ENCODE data around the gene CADPS. TPM values are rescaled to one million over a fixed set of nuclear protein-coding genes. Genes with fewer than 3 reads are reported as not detected.

The CADPS gene
- polyA plus RNA-seq, 2 of the 4 experiments (the other 2 are of a cell fraction), result not detected

DNA sequence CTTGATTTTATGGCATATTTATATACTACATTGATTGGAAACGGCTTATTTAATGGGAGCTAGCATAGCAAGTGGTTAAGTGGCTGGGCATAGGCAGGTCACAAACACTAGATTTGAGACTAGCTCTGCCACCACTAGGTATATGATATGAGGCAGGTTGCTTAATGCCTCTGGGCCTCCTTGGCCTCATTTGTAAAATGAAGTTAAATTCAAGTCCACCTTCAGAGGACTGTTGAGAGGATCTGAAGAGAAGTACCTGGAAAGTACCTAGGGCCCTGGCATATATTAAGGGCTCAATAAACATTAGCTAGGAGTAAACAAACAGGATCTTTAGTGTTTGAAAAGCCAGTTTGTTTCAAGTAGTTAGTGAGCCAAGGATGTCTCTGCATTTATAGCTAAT lies 335.5 kb downstream of the CADPS start:
- no peak for ATAC-seq
- Histone ChIP-seq H3K4me1 (no peaks in the 10 kb centered on the region), H3K27ac (no peak overlapping the region), H3K4me2 (no peak overlapping the region), H3K9me3 (no peaks in the 10 kb centered on the region), H3K4me3 (no peak overlapping the region)
- ChIA-PET POLR2A (no interaction called here), CTCF (interaction anchor here (0.9 to 1.1 kb wide), 2 partner anchors 11 to 20 kb away, joined by 3 to 5 read pairs; no protein-coding TSS in a partner anchor)
- no peak for TF ChIP-seq ESRRA (IDR thresholded peaks at IDR 0.05; ENCODE audit: borderline replicate concordance, low read length)
- no peak for TF ChIP-seq KDM1A (IDR thresholded peaks at IDR 0.05; ENCODE audit: low read depth)
- no peak for TF ChIP-seq FOSB (CRISPR knock-in tag; IDR thresholded peaks at IDR 0.05)
- TF ChIP-seq SREBF2 (IDR thresholded peaks at IDR 0.05), result no peak
- no peak for TF ChIP-seq HOXB5 (CRISPR knock-in tag; IDR thresholded peaks at IDR 0.05)
- TF ChIP-seq CBX2 (IDR thresholded peaks at IDR 0.05; ENCODE audit: borderline replicate concordance, low read depth), result no peak
- TF ChIP-seq BHLHE40 (IDR thresholded peaks at IDR 0.05; ENCODE audit: low read depth, low read length), result no peak
- no peak for TF ChIP-seq CEBPB (IDR thresholded peaks at IDR 0.05)
- TF ChIP-seq TP53 (CRISPR knock-in tag; IDR thresholded peaks at IDR 0.05), result no peak
- no peak for TF ChIP-seq ZNF302 (CRISPR knock-in tag; IDR thresholded peaks at IDR 0.05)
- TF ChIP-seq MYC (IDR thresholded peaks at IDR 0.05; ENCODE audit: borderline replicate concordance, low read length), result no peak
- TF ChIP-seq HOXA7 (CRISPR knock-in tag; IDR thresholded peaks at IDR 0.05), result no peak
- no peak for TF ChIP-seq RFX5 (IDR thresholded peaks at IDR 0.05)
- DNase-seq (ENCODE audit: low read depth in 1 of 2, low spot score in 1 of 2), result no peak
- 0% methylated on average over 1 of the region's 1 CpG for WGBS (ENCODE audit: missing lambda C conversion rate)
- FAIRE-seq, result no peak

DNA sequence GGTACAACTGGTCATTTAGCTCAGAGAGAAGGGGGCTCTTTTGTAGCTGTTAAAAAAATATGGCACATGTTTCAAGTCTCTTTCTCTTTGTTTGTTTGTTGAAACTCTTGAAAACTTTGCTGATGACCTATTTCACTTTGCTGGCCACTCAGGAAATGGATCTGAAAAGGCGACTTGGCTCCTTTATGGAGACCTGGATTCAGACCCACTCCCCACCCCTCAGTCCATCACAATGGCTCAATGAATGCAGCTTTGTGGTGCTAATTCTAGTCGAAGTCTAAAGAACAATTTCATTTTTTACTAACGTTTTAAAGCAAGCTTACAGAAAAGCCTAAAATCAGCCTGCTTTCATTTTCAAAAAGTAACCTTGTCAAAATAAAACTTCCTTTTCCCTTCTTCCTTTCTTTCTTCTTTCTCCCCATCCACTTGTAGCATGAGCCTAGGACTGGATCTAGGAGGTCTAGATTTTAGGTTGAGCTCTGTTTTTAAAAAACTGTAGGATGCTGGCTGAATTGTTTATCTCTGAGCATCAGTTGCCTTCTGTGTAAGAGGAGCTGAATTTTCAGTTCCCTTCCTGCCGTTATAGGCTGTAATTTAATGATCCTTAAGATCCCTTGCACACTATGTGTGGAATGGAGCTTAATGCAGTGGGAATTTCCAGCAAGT lies 336.4 kb downstream of the CADPS start:
- CTCF ChIA-PET, result interaction anchor here (0.9 to 1.1 kb wide), 2 partner anchors 12 to 20 kb away, joined by 3 to 5 read pairs; no protein-coding TSS in a partner anchor
- no peak overlapping the region for H3K4me2 ChIP-seq
- no peak for DNase-seq (ENCODE audit: low read depth in 1 of 2, low spot score in 1 of 2)
- POLR2A ChIA-PET, result no interaction called here
- H3K4me1 ChIP-seq, result no peaks in the 10 kb centered on the region
- no peak overlapping the region for H3K4me3 ChIP-seq
- no peak overlapping the region for H3K27ac ChIP-seq
- 11% methylated on average over 4 of the region's 4 CpGs for WGBS (ENCODE audit: missing lambda C conversion rate)
- FAIRE-seq, result no peak
- H3K9me3 ChIP-seq, result no peaks in the 10 kb centered on the region
- no peak for ATAC-seq
- TF ChIP-seq CHD2 (IDR thresholded peaks at IDR 0.05; ENCODE audit: low read length, partially characterized antibody), result no peak
- no peak for TF ChIP-seq EHMT2 (IDR thresholded peaks at IDR 0.05; ENCODE audit: low read depth)
- TF ChIP-seq, protein P1, sequence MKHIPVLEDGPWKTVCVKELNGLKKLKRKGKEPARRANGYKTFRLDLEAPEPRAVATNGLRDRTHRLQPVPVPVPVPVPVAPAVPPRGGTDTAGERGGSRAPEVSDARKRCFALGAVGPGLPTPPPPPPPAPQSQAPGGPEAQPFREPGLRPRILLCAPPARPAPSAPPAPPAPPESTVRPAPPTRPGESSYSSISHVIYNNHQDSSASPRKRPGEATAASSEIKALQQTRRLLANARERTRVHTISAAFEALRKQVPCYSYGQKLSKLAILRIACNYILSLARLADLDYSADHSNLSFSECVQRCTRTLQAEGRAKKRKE (CRISPR knock-in tag; IDR thresholded peaks at IDR 0.05; ENCODE audit: low read depth), result no peak
- TF ChIP-seq, protein P2, sequence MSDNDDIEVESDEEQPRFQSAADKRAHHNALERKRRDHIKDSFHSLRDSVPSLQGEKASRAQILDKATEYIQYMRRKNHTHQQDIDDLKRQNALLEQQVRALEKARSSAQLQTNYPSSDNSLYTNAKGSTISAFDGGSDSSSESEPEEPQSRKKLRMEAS (IDR thresholded peaks at IDR 0.05), result no peak
- TF ChIP-seq HOXB5 (CRISPR knock-in tag; IDR thresholded peaks at IDR 0.05), result no peak
- no peak for TF ChIP-seq CHD4 (IDR thresholded peaks at IDR 0.05; ENCODE audit: borderline replicate concordance)
- no peak for TF ChIP-seq ZFP36 (IDR thresholded peaks at IDR 0.05; ENCODE audit: borderline replicate concordance, partially characterized antibody)
- TF ChIP-seq, protein P3, sequence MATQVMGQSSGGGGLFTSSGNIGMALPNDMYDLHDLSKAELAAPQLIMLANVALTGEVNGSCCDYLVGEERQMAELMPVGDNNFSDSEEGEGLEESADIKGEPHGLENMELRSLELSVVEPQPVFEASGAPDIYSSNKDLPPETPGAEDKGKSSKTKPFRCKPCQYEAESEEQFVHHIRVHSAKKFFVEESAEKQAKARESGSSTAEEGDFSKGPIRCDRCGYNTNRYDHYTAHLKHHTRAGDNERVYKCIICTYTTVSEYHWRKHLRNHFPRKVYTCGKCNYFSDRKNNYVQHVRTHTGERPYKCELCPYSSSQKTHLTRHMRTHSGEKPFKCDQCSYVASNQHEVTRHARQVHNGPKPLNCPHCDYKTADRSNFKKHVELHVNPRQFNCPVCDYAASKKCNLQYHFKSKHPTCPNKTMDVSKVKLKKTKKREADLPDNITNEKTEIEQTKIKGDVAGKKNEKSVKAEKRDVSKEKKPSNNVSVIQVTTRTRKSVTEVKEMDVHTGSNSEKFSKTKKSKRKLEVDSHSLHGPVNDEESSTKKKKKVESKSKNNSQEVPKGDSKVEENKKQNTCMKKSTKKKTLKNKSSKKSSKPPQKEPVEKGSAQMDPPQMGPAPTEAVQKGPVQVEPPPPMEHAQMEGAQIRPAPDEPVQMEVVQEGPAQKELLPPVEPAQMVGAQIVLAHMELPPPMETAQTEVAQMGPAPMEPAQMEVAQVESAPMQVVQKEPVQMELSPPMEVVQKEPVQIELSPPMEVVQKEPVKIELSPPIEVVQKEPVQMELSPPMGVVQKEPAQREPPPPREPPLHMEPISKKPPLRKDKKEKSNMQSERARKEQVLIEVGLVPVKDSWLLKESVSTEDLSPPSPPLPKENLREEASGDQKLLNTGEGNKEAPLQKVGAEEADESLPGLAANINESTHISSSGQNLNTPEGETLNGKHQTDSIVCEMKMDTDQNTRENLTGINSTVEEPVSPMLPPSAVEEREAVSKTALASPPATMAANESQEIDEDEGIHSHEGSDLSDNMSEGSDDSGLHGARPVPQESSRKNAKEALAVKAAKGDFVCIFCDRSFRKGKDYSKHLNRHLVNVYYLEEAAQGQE (IDR thresholded peaks at IDR 0.05), result no peak
- no peak for TF ChIP-seq MYC (IDR thresholded peaks at IDR 0.05; ENCODE audit: borderline replicate concordance, low read length)

All from A549 (cell line).